Measurements from ENCODE around the gene TMEM119.
A peak's percentile ranks its signal among the peaks of the same experiment; 100 is the strongest.
"Not testable (repeated sequence)": the region's sequence is repeated elsewhere in the genome, so short reads cannot be mapped to it uniquely, and the experiment has no call there.

The TMEM119 gene

DNA sequence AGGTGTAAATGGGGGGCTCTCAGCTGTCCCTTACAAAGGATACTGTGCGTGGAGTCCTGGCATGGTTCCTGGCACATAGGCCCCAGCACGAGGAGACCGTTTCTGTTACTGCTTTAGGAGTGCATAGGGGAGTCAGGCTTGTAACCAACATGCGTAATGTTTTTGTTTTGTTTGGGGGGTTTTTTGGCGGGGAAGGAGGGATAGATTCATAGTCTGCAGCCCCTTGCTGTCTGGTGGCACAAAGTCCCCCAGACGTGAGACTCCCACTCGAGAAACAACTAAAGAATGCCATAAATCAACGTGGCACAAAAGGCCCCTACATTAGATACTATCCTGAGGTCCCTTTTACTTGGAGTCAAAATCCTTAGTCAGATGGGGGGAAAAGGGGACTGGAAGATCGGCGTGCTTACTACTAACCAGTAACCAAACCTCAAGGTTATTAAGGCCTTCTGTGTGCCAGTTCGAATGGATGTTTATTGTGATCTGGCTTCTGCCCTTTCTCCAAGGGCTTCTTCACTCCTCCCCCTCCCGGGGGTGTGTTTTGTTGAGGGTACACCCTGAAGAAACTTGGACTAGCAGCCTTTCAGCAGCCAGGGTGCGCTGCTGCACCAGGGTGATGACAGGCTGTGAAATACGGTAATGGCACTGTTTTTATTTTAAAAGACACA lies 34.6 kb downstream of the TMEM119 start:
- DNase-seq: peak; percentile 72

GRCh38 chr12:108562348-108563135 lies 35.3 kb downstream of the TMEM119 start, which contains the start of gene ISCU:
Gene ISCU (plus strand): TSS chr12:108562596. CDS start chr12:108562623, 27 bp downstream.
- DNase-seq: peak; percentile 97

DNA sequence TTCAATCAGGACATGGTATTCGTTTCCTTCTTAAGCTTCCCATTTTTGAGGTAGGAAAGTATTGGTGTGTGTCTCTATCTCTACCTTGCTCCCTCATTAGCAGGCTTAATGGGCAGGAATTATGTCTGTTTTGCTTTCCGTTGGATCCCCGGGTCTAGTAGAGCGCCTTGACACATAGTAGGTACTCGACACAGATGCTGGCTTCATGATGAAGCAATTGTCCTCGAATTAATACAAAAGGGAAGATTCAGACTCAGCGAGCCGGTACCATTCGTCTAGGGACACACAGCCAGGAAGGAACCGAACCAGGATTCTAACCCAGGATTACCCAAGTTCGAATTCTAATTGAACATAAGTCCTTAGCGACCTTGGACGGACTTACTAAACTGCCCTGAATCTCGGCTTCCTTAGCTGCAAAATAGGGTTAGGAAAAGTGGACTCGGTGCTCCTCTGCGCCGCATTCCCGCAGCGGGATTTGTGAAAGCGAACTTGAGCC lies 36.0 kb downstream of the TMEM119 start:
- no peak for DNase-seq

DNA sequence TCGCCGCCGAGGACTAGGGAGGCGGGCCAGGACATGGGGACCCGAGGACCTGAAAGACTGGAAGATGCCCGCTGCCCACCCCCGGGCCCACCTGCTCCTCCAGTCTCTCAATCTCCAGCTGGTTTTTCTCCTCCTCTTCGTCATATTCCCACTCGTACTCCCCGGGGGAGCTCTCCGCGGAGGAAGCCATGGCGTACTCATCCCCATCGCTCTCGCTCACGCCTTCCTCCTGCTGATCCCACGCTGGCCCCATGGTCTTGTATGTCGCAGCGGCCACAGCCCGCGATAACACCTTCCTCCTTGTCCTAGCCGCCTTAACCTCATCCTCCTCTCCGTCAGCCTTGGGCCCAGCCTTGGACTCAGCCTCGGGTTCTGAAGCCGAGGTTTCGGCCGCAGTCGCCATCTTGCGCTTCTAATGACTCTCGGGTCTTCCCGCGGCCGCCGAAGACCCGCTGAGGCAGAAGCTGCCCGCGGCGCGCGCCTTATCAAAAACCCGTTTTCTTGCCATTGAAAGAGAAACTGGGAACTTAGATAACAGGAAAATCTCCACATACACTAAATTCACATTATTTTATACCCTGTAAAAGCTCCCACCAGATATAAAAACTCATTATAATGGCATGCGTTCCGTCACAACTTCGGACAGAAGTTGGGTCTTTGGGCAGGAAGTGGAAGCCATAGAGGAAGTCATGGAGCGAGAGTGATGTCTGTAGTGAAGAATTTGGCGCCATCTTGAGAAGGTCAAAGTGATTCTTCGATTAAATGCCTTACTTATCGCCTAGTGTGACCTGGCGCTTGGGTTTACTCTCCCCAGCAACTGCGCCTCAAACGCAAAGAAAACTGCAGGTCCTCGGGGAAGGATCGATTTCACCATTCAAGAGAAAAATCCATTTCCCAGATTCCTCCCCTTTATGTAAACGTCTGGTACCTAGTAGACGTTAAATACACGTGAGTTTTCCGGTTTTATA lies 36.8 kb downstream of the TMEM119 start, which contains the start of gene SART3:
TSS of gene SART3 (minus strand) at position 422 of the 968 bp plus-strand sequence. CDS start at position 403, 19 bp downstream.
- DNase-seq: peak; percentile 75

DNA sequence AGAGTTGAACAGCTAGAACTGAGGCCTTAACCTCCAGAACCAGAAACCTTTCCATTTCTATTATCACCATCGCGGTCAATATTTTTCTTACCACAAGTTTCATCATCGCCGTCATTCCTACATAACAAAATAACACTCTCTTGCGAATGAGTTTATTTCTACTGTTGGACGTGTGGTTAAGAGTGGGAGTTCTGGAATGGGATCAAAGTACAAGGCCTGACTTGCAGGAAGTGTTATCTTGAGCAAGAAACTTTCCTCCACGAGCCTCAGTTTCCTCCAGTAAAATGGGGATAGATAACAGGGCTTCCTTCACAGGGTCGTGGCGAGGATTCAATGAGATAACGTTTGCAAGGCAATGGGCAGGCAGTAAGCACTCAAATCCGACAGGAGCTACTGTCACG lies 37.6 kb downstream of the TMEM119 start:
- DNase-seq: no peak

DNA sequence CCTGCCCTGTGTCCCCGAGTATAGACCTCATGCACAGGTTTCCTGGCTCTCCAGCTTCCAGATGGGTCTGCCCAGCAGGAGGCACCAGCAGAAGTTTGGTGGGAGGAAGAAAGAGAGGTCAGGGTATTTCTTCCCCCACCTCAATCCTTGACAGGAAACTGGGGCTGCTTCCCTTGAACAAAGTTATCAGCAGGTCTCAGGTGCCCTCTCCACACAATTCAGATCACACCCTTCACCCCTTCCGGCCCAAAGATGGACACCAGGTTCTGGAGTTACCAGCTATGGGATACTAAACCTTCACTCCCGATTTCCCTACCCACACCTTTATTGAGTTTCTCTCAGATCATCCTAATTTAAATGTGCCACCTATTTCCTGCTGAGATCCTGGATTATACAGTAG lies 38.1 kb downstream of the TMEM119 start:
- DNase-seq: no peak

DNA sequence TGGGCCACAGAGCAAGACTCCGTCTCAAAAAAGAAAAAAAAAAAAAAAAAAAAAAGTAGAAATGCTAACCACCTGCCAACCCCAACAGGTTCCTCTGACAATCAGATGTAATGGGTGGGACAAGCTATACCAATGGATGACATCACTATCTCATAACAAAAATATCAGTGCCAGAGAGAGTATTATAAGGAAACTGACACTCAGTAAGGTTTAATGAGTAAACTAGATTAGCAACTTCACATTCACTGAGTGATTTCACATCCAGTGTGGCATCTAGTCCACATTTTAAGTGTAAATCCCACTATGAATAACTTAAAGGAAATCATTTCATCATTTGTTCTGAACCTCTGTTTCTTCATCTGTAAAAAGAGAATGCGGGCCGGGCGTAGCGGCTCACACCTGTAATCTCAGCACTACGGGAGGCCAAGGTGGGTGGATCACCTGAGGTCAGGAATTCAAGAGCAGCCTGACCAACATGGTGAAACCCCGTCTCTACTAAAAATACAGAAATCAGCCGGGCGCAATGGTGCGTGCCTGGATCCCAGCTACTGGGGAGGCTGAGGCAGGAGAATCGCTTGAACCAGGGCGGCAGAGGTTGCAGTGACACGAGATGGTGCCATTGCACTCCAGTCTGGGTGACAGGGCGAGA lies 38.8 kb downstream of the TMEM119 start:
- DNase-seq: no peak

DNA sequence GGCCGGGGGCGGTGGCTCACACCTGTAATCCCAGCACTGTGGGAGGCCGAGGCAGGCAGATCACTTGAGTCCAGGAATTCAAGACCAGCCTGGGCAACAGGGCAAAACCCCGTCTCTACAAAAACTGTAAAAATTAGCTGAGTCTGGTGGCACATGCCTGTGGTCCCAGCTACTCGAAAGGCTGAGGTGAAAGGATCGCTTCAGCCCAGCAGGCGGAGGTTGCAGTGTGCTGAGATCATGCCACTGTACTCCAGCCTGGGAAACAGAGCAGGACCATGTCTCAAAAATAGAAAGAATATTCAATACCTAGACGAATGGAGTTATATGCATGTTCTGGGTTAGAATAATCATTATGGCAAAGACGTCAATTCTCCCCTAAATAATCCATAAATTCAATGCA lies 42.5 kb downstream of the TMEM119 start:
- DNase-seq: not testable (repeated sequence)

- DNase-seq: no peak
Observed at GRCh38 chr12:108553799-108554198, 44.1 kb downstream of the TMEM119 start.

- no peak for DNase-seq
Observed at GRCh38 chr12:108551535-108551934, 46.3 kb downstream of the TMEM119 start.

- no peak for DNase-seq
Observed at GRCh38 chr12:108548954-108549521, 48.8 kb downstream of the TMEM119 start.

- no peak for DNase-seq
Observed at GRCh38 chr12:108547686-108548085, 50.2 kb downstream of the TMEM119 start.

- no peak for DNase-seq
Observed at GRCh38 chr12:108543652-108544051, 54.2 kb downstream of the TMEM119 start.

- no peak for DNase-seq
Observed at GRCh38 chr12:108542320-108542719, 55.6 kb downstream of the TMEM119 start.
